K562 (cell line): ENCODE measurements around the gene SPDL1. TPM values are rescaled to one million over a fixed set of nuclear protein-coding genes. Genes with fewer than 3 reads are reported as not detected.

Experiments
- ATF6 ChIP-seq: sonication (generic); formaldehyde crosslinking; IDR thresholded peaks from 2 replicates; pipeline ENCODE4 v1.4.0; 2020; ENCODE audit warnings: mild to moderate bottlenecking, missing genetic modification reagents
- BRF2 ChIP-seq: IDR thresholded peaks from 3 replicates; pipeline ENCODE4 v1.6.1; 2011; ENCODE audit warnings: borderline replicate concordance, mild to moderate bottlenecking; ENCODE audit not compliant: insufficient read length, insufficient read depth
- CCAR2 ChIP-seq: fragments of 200-400 bp; formaldehyde crosslinking; IDR thresholded peaks from 2 replicates; pipeline ENCODE4 v1.6.1; 2017; ENCODE audit warnings: mild to moderate bottlenecking, low read depth, low read length
- GTF2B ChIP-seq: IDR thresholded peaks from 2 replicates; pipeline ENCODE4 v1.6.1; 2011; ENCODE audit not compliant: insufficient read length; ENCODE audit errors: extremely low read depth
- MAZ ChIP-seq, 2 experiments: fragments of 450-650 bp in 1 of 2; sonication (generic) in 1 of 2; formaldehyde crosslinking; IDR thresholded peaks in 1 of 2; conservative IDR thresholded peaks in 1 of 2; 2 replicates each; pipeline versions ENCODE4 v1.4.0 to v1.5.0; 2020; ENCODE audit warnings: mild to moderate bottlenecking in 1 of 2, missing genetic modification reagents in 1 of 2
- MEF2A ChIP-seq: IDR thresholded peaks from 2 replicates; pipeline ENCODE4 v1.6.1; 2011; ENCODE audit warnings: low read depth, mild to moderate bottlenecking, low read length, moderate library complexity; ENCODE audit not compliant: control insufficient read depth
- NEUROD1 ChIP-seq: fragments of 150-350 bp; IDR thresholded peaks from 2 replicates; pipeline ENCODE4 v1.6.1; 2014; ENCODE audit warnings: borderline replicate concordance, low read length, low read depth; ENCODE audit not compliant: partially characterized antibody
- NFATC3 ChIP-seq: fragments of 450-650 bp; IDR thresholded peaks from 2 replicates; pipeline ENCODE4 v1.6.1; 2017; ENCODE audit warnings: mild to moderate bottlenecking
- NRF1 ChIP-seq, 2 experiments: fragments of 450-650 bp; IDR thresholded peaks in 1 of 2; conservative IDR thresholded peaks in 1 of 2; 2 replicates each; pipeline ENCODE4 v1.6.1; 2014; ENCODE audit warnings: mild to moderate bottlenecking in 2 of 2
- PHTF2 ChIP-seq: fragments of 250-450 bp; sonication (Bioruptor Pico); IDR thresholded peaks from 2 replicates; pipeline ENCODE4 v1.5.0; 2021; ENCODE audit warnings: mild to moderate bottlenecking
- POLR2B ChIP-seq: fragments of 450-650 bp; IDR thresholded peaks from 2 replicates; pipeline ENCODE4 v1.6.1; 2018; ENCODE audit warnings: low read depth; ENCODE audit not compliant: partially characterized antibody
- POLR3G ChIP-seq: IDR thresholded peaks from 2 replicates; pipeline ENCODE4 v1.6.1; 2011; ENCODE audit not compliant: insufficient read length, insufficient replicate concordance; ENCODE audit errors: extremely low read depth
- PRMT5 ChIP-seq: sonication (generic); formaldehyde crosslinking; IDR thresholded peaks from 2 replicates; pipeline ENCODE4 v1.5.0; 2020; ENCODE audit warnings: missing genetic modification reagents
- PTTG1 ChIP-seq: fragments of 450-650 bp; IDR thresholded peaks from 2 replicates; pipeline ENCODE4 v1.6.1; 2016; ENCODE audit warnings: low read depth, mild to moderate bottlenecking, missing genetic modification characterization, missing compliant biosample characterization
- RCOR1 ChIP-seq, 2 experiments: IDR thresholded peaks; 2 replicates each; pipeline ENCODE4 v1.6.1; 2012; ENCODE audit warnings: low read depth in 2 of 2, low read length in 2 of 2, borderline replicate concordance in 1 of 2, improper control_type of control experiment in 1 of 2
- XRCC4 ChIP-seq: IDR thresholded peaks from one replicate; pipeline ENCODE4 v1.6.1; 2011; ENCODE audit not compliant: insufficient read depth, insufficient read length; ENCODE audit errors: extremely low read depth
- ZBED1 ChIP-seq: IDR thresholded peaks from 2 replicates; pipeline ENCODE4 v1.6.1; 2014
- ZNF146 ChIP-seq: IDR thresholded peaks from one replicate; pipeline ENCODE4 v1.6.1; 2018; ENCODE audit warnings: missing compliant biosample characterization; ENCODE audit not compliant: unreplicated experiment
- ZNF24 ChIP-seq: fragments of 450-650 bp; IDR thresholded peaks from 2 replicates; pipeline ENCODE4 v1.6.1; 2016
- ZNF253 ChIP-seq: fragments of 250-450 bp; sonication (Bioruptor Pico); conservative IDR thresholded peaks from 2 replicates; pipeline ENCODE4 v1.6.1; 2021; ENCODE audit warnings: mild to moderate bottlenecking
- ZNF316 ChIP-seq: fragments of 450-650 bp; IDR thresholded peaks from 2 replicates; pipeline ENCODE4 v1.6.1; 2016
- polyA plus RNA-seq, 8 experiments: library from polyadenylated mRNA; depleted of rRNA in 4 of 8; stranded (reverse) in 5 of 8; unstranded in 3 of 8; fragments of >200 nt; fragmentation: Nextera tagmentation in 2 of 8; fragmentation: Illumina TruSeq in 1 of 8; extraction: Ambion mirVana in 2 of 8; extraction: Trizol in 1 of 8; gene quantifications; 2 replicates each; pipeline versions ENCODE4 v1.2.1 to v1.2.3, GENCODE V29; 2011 to 2014; ENCODE audit warnings: inconsistent platforms in 1 of 8, missing spikeins in 1 of 8
- total RNA-seq, 7 experiments: library from RNA; depleted of rRNA in 6 of 7; stranded (reverse); fragments of >200 nt in 6 of 7; fragmentation: Illumina TruSeq in 2 of 7; extraction: Trizol in 2 of 7; gene quantifications; 2 replicates each; pipeline versions ENCODE4 v1.2.1 to v1.2.3, GENCODE V29; 2011 to 2021; ENCODE audit warnings: low replicate concordance in 1 of 7
- TF ChIP-seq, protein P1 (sequence below): sonication (generic); formaldehyde crosslinking; IDR thresholded peaks from 2 replicates; pipeline ENCODE4 v1.8.0; 2022; ENCODE audit warnings: mild to moderate bottlenecking, missing genetic modification reagents

Gene SPDL1
- total and polyA plus RNA-seq, 9 of the 15 experiments (the other 6 are each of a cell fraction or from before 2014, with no cell fraction given) = 32.4 to 59.6 (median 49.0) TPM

DNA sequence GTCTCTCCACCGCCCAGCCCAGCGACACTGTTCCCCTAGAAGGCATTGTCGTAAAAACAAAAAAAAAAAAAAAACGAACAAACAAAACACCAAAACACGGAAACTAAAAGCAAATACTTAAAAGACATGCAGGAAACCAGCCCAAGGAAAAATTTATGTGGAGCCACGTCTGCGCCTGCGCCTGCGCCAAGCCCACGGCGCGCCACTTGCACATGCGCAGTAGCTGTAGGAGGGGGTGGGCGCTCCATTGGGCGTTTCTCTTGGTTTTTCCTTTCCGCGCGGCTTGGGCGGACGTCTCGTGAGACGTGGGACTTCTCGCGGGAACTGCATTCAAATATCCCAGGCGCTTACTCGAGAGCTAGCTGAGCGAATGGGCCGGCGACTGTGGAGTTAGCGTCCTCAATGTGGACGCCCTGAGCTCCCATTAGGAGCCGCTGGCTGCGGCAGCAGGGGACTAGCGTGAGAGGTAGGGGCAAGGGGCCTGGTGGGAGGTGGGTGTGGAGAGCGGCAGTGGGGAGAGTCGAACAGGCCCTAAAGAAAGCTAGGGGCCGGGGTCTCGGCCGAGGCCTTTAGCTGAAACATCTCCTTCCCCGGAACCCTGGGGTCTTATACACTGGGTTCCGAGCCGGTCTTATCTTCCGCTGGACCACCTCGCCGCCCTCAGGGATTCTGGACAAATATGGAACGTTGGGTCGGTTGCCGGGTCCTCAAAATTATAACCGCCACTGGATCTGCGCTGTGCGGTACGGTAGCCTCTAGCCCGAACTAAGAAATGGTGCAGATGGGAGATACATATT, at the start of gene SPDL1 (continued):
- no peak for TF ChIP-seq PRMT5 (CRISPR knock-in tag)
- no peak for TF ChIP-seq ZNF316
- no peak for TF ChIP-seq ZNF24
- TF ChIP-seq, protein P1, sequence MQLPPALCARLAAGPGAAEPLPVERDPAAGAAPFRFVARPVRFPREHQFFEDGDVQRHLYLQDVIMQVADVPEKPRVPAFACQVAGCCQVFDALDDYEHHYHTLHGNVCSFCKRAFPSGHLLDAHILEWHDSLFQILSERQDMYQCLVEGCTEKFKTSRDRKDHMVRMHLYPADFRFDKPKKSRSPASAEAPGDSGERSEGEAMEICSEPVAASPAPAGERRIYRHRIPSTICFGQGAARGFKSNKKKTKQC = peak; percentile 80
- TF ChIP-seq POLR2B = peak; percentile 87
- no peak for TF ChIP-seq BRF2
- TF ChIP-seq ZBED1 = peak; percentile 47; the same call in 1 of the 2 replicates
- TF ChIP-seq MAZ (CRISPR knock-in tag; conservative IDR thresholded peaks at IDR 0.05 in 1 of 2, IDR thresholded peaks at IDR 0.05 in 1 of 2) = peak; percentile 35 to 51; a peak in 1 of 4 replicates
- no peak for TF ChIP-seq ZNF253
- 0 out of 2 replicates have a peak, but pooled peaks have one; percentile 47 for TF ChIP-seq ATF6 (CRISPR knock-in tag)
- peak; percentile 98 for TF ChIP-seq NRF1 (conservative IDR thresholded peaks at IDR 0.05 in 1 of 2, IDR thresholded peaks at IDR 0.05 in 1 of 2)
- TF ChIP-seq GTF2B = no peak
- peak; percentile 58 for TF ChIP-seq NEUROD1
- no peak for TF ChIP-seq POLR3G
- no peak for TF ChIP-seq PTTG1 (tag)
- TF ChIP-seq ZNF146 (CRISPR knock-in tag) = no peak
- TF ChIP-seq PHTF2 (CRISPR knock-in tag) = no peak
- TF ChIP-seq RCOR1 (IDR thresholded peaks at IDR 0.05; ENCODE audit: borderline replicate concordance in 1 of 2, low read depth in 2 of 2, low read length in 2 of 2) = no peak; a peak in 1 of 4 replicates
- TF ChIP-seq CCAR2 = no peak
- no peak for TF ChIP-seq NFATC3
- no peak for TF ChIP-seq XRCC4
- TF ChIP-seq MEF2A = no peak
